Measurements from ENCODE around the gene CEACAM6. TPM values are rescaled to one million over a fixed set of nuclear protein-coding genes. Genes with fewer than 3 reads are reported as not detected.

The CEACAM6 gene
- total RNA-seq, 4 donors from 2014 or later = under 0.01 to 1.3 (median 0.69) TPM; not detected in 1

DNA sequence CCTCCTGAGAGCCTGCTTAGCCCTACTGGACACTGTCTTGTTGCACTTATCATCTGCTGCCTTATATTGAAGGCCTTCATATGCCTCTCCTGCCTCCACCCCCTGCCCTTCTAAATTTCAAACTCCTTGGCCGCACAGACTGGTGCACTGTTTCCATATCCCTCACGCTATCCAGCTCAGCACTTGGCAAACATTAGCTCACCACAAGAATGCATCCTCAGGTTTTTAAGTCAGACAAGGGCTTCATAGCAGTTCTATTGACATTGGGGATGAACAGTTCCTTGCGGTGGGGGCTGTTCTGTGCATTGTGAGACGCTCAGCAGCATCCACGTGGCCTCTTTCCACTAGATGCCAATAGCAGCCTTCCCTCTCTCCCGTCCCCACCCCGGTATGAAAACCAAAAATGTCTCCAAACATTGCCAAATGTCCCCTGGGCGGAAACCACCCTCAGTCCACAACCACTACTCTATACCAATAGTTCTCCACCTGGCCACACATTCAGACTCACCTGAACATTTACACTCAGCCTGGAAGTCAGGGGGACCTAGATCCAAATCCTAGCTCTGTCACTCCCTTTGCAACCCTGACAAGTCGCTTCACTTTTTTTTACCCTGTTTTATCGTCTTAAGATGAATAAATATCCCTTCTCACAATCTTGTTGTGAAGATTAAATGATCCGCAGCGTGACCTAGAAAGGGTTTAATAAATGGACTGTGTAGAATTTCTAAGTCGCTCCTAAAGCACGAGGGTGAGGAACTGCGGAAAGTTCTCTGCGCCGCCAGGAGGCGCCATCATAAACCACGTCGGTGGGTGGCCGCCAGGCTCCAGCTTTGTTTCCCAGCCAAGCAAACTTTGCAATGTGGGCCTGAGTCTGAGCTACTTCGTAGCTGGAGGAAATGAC is 37.4 kb downstream of the CEACAM6 start:
- H3K27ac ChIP-seq (replicated peaks in 1 of 4) = no peak overlapping the region
- intact Hi-C loops (cut with DNase I) = no loop called here
- no peaks in the 10 kb centered on the region for H3K4me1 ChIP-seq
- no peak overlapping the region for H3K4me3 ChIP-seq
- no peaks in the 10 kb centered on the region for H3K36me3 ChIP-seq
- TF ChIP-seq POLR2A (IDR thresholded peaks at IDR 0.05; ENCODE audit: low read depth) (no peak), EP300 (IDR thresholded peaks at IDR 0.05) (no peak)
- TF ChIP-seq, protein P1, sequence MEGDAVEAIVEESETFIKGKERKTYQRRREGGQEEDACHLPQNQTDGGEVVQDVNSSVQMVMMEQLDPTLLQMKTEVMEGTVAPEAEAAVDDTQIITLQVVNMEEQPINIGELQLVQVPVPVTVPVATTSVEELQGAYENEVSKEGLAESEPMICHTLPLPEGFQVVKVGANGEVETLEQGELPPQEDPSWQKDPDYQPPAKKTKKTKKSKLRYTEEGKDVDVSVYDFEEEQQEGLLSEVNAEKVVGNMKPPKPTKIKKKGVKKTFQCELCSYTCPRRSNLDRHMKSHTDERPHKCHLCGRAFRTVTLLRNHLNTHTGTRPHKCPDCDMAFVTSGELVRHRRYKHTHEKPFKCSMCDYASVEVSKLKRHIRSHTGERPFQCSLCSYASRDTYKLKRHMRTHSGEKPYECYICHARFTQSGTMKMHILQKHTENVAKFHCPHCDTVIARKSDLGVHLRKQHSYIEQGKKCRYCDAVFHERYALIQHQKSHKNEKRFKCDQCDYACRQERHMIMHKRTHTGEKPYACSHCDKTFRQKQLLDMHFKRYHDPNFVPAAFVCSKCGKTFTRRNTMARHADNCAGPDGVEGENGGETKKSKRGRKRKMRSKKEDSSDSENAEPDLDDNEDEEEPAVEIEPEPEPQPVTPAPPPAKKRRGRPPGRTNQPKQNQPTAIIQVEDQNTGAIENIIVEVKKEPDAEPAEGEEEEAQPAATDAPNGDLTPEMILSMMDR (IDR thresholded peaks at IDR 0.05) = peak; percentile 32 to 55 (median 33)
- 29% methylated on average over 22 of the region's 22 CpGs for WGBS
- H3K27me3 ChIP-seq = peaks cover 0 to 54% (median 0%) of the 10 kb centered on the region in 4 donors
- DNase-seq (ENCODE audit: extremely low spot score) = no peak
- no peaks in the 10 kb centered on the region for H3K9me3 ChIP-seq

DNA sequence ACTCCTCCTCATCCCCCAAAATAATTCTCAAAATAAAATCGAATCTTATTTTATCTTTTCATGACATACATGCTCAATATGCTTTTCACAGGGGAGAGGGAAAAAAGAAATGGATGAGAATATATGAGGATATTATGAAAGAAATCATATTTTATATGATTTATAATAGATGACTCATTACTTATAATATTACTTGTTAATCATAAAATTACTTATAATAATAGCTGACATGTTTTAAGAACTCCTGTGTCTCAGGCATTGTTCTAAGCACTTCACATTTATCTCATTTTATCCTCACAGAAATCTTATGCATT is 38.0 kb downstream of the CEACAM6 start:
- Histone ChIP-seq H3K9me3 (no peaks in the 10 kb centered on the region), H3K36me3 (no peaks in the 10 kb centered on the region), H3K4me3 (no peak overlapping the region), H3K27ac (replicated peaks in 1 of 4) (no peak overlapping the region), H3K4me1 (no peaks in the 10 kb centered on the region), H3K27me3 (peaks cover 0 to 52% (median 0%) of the 10 kb centered on the region in 4 donors)
- no peak for DNase-seq (ENCODE audit: extremely low spot score)
- TF ChIP-seq, protein P1 (IDR thresholded peaks at IDR 0.05) = no peak
- no peak for TF ChIP-seq POLR2A (IDR thresholded peaks at IDR 0.05; ENCODE audit: low read depth)
- TF ChIP-seq EP300 (IDR thresholded peaks at IDR 0.05) = no peak
- no peak for TF ChIP-seq POLR2AphosphoS5 (IDR thresholded peaks at IDR 0.05)
- intact Hi-C loops (cut with DNase I) = no loop called here
- 0% methylated on average over 1 of the region's 1 CpG for WGBS

DNA sequence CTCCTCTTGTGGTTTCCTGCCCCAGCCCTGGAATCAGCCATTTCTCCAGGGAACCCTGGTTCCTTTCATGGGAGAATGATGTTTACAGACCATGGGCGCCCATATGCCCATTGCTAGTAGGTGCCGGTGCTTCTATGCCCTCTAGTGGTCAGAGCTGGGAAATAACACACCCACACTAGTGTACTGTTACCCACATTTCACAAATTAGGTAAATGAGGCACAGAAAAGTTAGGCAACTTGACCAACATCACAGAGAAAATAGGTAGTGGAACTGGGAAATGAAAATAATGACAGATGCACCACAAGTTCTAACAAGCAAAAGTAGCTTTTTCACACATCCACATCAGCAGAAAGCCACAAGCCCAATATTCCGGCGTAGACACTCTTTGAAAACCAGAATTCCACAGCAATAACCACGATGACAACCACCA is 39.7 kb downstream of the CEACAM6 start:
- Histone ChIP-seq H3K27ac (replicated peaks in 1 of 4) (no peak overlapping the region), H3K4me3 (no peak overlapping the region), H3K9me3 (no peaks in the 10 kb centered on the region), H3K36me3 (no peaks in the 10 kb centered on the region), H3K27me3 (peaks cover 0 to 43% (median 0%) of the 10 kb centered on the region in 4 donors), H3K4me1 (peaks cover 0 to 7% (median 6%) of the 10 kb centered on the region in 4 donors)
- TF ChIP-seq POLR2AphosphoS5 (IDR thresholded peaks at IDR 0.05) = no peak
- TF ChIP-seq, protein P1 (IDR thresholded peaks at IDR 0.05) = peak; percentile 46 to 79 (median 54)
- DNase-seq (ENCODE audit: extremely low spot score) = no peak
- intact Hi-C loops (cut with DNase I) = no loop called here
- 48% methylated on average over 5 of the region's 5 CpGs for WGBS

DNA sequence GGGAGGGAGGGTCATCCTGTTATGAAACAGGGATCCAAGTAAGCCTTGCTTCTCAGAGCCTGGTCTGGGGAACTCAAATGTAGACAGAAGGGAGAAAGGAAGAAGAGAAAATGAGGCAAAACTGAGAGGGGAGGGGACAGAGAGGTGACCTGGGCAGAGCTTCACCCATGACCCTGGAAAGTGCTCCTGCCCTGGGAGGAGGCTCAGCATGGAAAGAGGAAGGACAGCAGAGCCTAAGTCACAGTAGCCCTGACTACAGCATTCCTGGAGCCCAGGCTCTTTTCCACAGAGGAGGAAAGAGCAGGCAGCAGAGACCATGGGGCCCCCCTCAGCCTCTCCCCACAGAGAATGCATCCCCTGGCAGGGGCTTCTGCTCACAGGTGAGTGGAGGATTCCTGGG is 41.0 kb downstream of the CEACAM6 start, which contains the start of gene CEACAM3:
Gene CEACAM3, plus strand, starts transcription at position 226 of the 400 bp plus-strand sequence. Its CDS starts 91 bp downstream, at position 317.
- TF ChIP-seq EP300 (IDR thresholded peaks at IDR 0.05) (no peak), POLR2A (IDR thresholded peaks at IDR 0.05; ENCODE audit: low read depth) (no peak)
- H3K9me3 ChIP-seq = no peaks in the 10 kb centered on the region
- intact Hi-C loops (cut with DNase I) = no loop called here
- no peak within 1 kb of the TSS for H3K4me3 ChIP-seq
- no peak within 1 kb of the TSS for H3K27ac ChIP-seq (replicated peaks in 1 of 4)
- H3K27me3 ChIP-seq = peaks cover 0 to 35% (median 0%) of the 10 kb centered on the region in 4 donors
- H3K36me3 ChIP-seq = no peaks in the 10 kb centered on the region
- DNase-seq (ENCODE audit: extremely low spot score) = no peak
- peaks cover 0 to 7% (median 6%) of the 10 kb centered on the region in 4 donors for H3K4me1 ChIP-seq

DNA sequence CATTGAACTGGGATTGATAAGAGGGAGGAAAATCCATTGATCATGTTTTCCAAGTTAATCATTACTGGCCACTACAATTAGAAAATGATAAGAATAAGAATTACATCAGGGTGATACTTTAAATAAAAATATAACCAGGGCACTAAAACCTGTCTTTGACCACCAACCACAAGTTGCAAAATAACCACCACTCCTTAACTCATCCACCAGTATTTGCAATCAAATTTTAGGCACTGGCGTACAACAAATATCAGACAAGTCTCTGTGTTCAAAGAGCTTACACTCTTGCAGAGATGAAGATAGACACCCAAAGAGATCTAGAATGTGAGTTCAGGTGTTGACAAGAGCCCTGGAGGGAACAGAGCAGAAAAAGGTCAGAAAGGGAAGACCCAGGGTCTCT is 41.6 kb downstream of the CEACAM6 start:
- no peaks in the 10 kb centered on the region for H3K9me3 ChIP-seq
- WGBS = 90% methylated on average over 1 of the region's 1 CpG

More for the DNA sequence above, 41.6 kb downstream of the CEACAM6 start:
- H3K4me3 ChIP-seq = no peak overlapping the region
- TF ChIP-seq, protein P1 (IDR thresholded peaks at IDR 0.05) = no peak
- TF ChIP-seq POLR2AphosphoS5 (IDR thresholded peaks at IDR 0.05) = no peak
- H3K36me3 ChIP-seq = no peaks in the 10 kb centered on the region
- peaks cover 0 to 30% (median 0%) of the 10 kb centered on the region in 4 donors for H3K27me3 ChIP-seq
- no peak overlapping the region for H3K27ac ChIP-seq (replicated peaks in 1 of 4)
- no peak for DNase-seq (ENCODE audit: extremely low spot score)
- peaks cover 0 to 7% (median 6%) of the 10 kb centered on the region in 4 donors for H3K4me1 ChIP-seq
- intact Hi-C loops (cut with DNase I) = no loop called here
